ENCODE results near the gene NPAS2. TPM values are rescaled to one million over a fixed set of nuclear protein-coding genes. Genes with fewer than 3 reads are reported as not detected.

Gene NPAS2
- total RNA-seq, 3 donors from 2014 or later = 6.2 to 42.3 (median 22.5) TPM

DNA sequence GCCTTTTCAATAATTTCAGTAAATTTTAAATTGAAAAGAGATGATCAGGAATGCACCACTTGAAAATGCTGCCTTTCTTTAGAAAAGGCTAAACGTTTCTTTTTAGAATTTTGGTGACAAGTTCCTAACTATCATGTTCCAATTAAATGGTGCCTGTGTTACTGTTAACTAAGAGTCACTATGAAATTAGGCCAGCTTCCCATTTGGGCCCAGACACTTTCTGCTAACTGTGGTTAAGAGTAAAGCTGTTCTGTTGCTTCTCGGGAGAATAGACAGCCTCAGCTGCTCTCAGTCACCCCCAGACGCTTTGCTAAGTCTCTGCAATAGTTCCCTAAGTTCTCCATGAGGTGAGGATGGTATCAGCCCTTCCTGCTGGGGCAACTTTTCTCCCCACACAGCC lies 90.2 kb downstream of the NPAS2 start:
- no peak overlapping the region for H3K27ac ChIP-seq
- no peaks in the 10 kb centered on the region for H3K9me3 ChIP-seq
- DNase-seq (ENCODE audit: low spot score in 2 of 2) = no peak
- intact Hi-C loops (cut with DNase I; ENCODE audit: low total_unique reads) = no loop called here
- no peaks in the 10 kb centered on the region for H3K27me3 ChIP-seq
- TF ChIP-seq POLR2A (IDR thresholded peaks at IDR 0.05) (no peak), POLR2AphosphoS5 (IDR thresholded peaks at IDR 0.05) (no peak)
- TF ChIP-seq, protein P1, sequence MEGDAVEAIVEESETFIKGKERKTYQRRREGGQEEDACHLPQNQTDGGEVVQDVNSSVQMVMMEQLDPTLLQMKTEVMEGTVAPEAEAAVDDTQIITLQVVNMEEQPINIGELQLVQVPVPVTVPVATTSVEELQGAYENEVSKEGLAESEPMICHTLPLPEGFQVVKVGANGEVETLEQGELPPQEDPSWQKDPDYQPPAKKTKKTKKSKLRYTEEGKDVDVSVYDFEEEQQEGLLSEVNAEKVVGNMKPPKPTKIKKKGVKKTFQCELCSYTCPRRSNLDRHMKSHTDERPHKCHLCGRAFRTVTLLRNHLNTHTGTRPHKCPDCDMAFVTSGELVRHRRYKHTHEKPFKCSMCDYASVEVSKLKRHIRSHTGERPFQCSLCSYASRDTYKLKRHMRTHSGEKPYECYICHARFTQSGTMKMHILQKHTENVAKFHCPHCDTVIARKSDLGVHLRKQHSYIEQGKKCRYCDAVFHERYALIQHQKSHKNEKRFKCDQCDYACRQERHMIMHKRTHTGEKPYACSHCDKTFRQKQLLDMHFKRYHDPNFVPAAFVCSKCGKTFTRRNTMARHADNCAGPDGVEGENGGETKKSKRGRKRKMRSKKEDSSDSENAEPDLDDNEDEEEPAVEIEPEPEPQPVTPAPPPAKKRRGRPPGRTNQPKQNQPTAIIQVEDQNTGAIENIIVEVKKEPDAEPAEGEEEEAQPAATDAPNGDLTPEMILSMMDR (IDR thresholded peaks at IDR 0.05) = no peak
- H3K4me3 ChIP-seq = no peak overlapping the region
- no peaks in the 10 kb centered on the region for H3K4me1 ChIP-seq
- H3K36me3 ChIP-seq = no peaks in the 10 kb centered on the region

DNA sequence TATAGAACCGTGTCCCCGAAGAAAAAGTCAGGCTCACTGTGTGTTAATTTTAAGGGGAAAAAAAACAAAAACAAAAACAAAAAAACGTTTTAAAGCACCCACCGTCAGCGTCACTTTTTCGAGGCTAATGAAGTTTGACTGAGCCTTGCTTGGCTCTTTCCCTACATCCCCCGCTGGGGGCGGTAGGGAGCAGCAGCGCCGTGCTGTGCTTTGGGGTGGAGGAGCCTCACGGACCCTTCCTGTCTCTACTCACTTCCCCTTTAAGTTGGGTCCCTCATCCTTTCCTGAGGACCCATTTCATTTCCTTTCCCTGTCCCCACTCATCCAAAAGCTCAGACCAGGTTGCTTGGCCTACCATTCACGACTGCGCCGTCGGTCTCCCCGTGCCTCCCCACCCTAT lies 99.4 kb downstream of the NPAS2 start:
- no peak for DNase-seq (ENCODE audit: low spot score in 2 of 2)
- H3K9me3 ChIP-seq = no peaks in the 10 kb centered on the region
- no peaks in the 10 kb centered on the region for H3K36me3 ChIP-seq
- intact Hi-C loops (cut with DNase I; ENCODE audit: low total_unique reads) = no loop called here
- H3K27me3 ChIP-seq = no peaks in the 10 kb centered on the region
- H3K4me3 ChIP-seq = no peak overlapping the region
- no peaks in the 10 kb centered on the region for H3K4me1 ChIP-seq
- TF ChIP-seq, protein P1 (IDR thresholded peaks at IDR 0.05) = no peak
- TF ChIP-seq POLR2AphosphoS5 (IDR thresholded peaks at IDR 0.05) (no peak), POLR2A (IDR thresholded peaks at IDR 0.05) (no peak)
- no peak overlapping the region for H3K27ac ChIP-seq

DNA sequence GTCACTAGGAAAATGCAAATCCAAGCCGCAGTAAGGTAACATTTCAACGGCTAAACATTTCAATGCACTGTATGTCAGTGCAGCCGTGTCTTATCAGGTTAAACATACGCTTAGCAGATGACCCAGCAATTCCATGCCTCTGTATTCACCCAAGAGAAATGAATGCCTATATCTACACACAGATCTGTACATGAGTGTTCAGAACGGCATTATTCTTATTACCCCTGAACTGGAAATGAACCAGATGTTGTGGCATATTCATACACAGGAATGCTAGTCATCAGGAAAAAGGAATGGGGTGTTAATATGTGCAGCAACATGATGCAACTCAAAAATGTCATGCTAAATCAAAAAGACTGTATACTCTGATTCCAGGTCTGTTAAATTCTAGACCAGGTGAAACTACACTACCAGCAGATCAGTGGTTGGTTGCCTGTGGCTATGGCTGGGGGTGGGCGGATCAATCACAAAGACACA lies 101.8 kb downstream of the NPAS2 start:
- Histone ChIP-seq H3K9me3 (no peaks in the 10 kb centered on the region), H3K4me3 (no peak overlapping the region), H3K4me1 (no peaks in the 10 kb centered on the region), H3K36me3 (no peaks in the 10 kb centered on the region), H3K27ac (no peak overlapping the region), H3K27me3 (no peaks in the 10 kb centered on the region)
- TF ChIP-seq, protein P1 (IDR thresholded peaks at IDR 0.05) = no peak
- TF ChIP-seq POLR2AphosphoS5 (IDR thresholded peaks at IDR 0.05) (no peak), POLR2A (IDR thresholded peaks at IDR 0.05) (no peak)
- no peak for DNase-seq (ENCODE audit: low spot score in 2 of 2)
- intact Hi-C loops (cut with DNase I; ENCODE audit: low total_unique reads) = no loop called here

DNA sequence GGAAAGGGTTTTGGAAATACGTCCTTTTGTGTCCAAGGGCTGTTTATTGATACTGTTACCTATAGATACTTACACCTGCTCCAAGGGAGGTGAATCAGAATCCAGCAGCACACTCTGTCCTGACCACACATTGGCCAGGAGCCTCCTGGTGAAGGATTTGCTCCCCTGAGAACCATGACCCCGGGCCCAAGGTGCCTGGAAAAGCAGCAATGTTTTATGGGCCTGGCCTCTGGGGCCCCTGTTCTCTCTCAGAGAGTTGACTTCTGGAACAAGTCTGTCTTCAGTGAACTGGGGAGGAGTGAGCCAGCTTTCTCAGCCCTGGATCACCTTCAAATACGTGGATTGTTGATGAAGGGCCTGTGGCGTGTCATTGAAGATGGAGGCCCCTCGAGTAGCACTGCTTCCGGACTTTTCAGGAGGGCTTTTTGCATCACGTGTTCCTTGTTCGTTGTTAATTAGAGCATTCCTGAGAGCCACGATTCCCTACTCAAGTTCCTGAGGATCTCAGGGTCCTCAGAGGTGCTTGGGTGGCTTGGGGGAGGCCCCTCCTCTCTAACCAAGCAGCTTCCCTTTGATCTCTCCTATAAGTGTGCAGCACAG lies 103.6 kb downstream of the NPAS2 start:
- intact Hi-C loops (cut with DNase I; ENCODE audit: low total_unique reads) = no loop called here
- peak overlapping the region in 1 of 2 donors; percentile 76 for H3K27ac ChIP-seq
- TF ChIP-seq POLR2A (IDR thresholded peaks at IDR 0.05) (no peak), POLR2AphosphoS5 (IDR thresholded peaks at IDR 0.05) (no peak)
- TF ChIP-seq, protein P1 (IDR thresholded peaks at IDR 0.05) = no peak

DNA sequence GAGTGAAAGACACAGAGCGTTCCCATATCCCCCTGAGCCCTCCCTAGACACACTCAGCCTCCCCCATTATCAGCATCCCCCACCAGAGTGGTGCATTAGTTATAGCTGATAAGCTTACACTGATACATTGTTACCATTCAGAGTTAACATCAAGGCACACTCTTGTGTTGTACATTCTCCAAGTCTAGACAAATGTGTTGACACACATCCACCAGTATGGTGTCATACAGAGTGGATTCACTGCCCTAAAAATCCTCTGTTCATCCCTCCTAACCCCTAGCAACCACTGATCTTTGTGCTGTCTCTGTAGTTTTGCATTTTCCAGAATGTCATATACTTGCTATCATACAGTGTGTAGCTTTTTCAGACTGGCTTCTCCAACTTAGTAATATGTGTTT lies 104.2 kb downstream of the NPAS2 start:
- Histone ChIP-seq H3K4me1 (no peaks in the 10 kb centered on the region), H3K4me3 (peak overlapping the region in 2 of 3 donors; percentile 24 to 52), H3K36me3 (no peaks in the 10 kb centered on the region), H3K9me3 (no peaks in the 10 kb centered on the region), H3K27me3 (no peaks in the 10 kb centered on the region), H3K27ac (peak overlapping the region; percentile 61 to 76)
- intact Hi-C loops (cut with DNase I; ENCODE audit: low total_unique reads) = no loop called here
- TF ChIP-seq, protein P1 (IDR thresholded peaks at IDR 0.05) = no peak
- TF ChIP-seq POLR2AphosphoS5 (IDR thresholded peaks at IDR 0.05) (no peak), POLR2A (IDR thresholded peaks at IDR 0.05) (no peak)
- no peak for DNase-seq (ENCODE audit: low spot score in 2 of 2)

More for the DNA sequence above, 103.6 kb downstream of the NPAS2 start:
- Histone ChIP-seq H3K9me3 (no peaks in the 10 kb centered on the region), H3K27me3 (no peaks in the 10 kb centered on the region), H3K4me3 (no peak overlapping the region), H3K4me1 (no peaks in the 10 kb centered on the region), H3K36me3 (no peaks in the 10 kb centered on the region)
- DNase-seq (ENCODE audit: low spot score in 2 of 2) = no peak

Data from breast epithelium (tissue), 4 donors.